IMR-90 (cell line): ENCODE measurements around the gene ZNF121. TPM values are rescaled to one million over a fixed set of nuclear protein-coding genes. Genes with fewer than 3 reads are reported as not detected.

Experiments
- ATAC-seq: fragments of 200-7000 bp; cut with Tn5 transposase; 2 replicates; pipeline ENCODE4 v1.9.1; 2020; ENCODE audit warnings: low read depth, mild to moderate bottlenecking, moderate library complexity
- BruUV-seq: library from RNA; stranded (reverse); fragments of 400-500 nt; replicated peaks from 2 replicates; lab custom pipeline; 2021; lab: Mats Ljungman, UMichigan
- CTCF ChIA-PET: fragments of 300-600 bp; formaldehyde crosslinking; extraction: SDS; loops from one replicate; lab custom pipeline; 2021; ENCODE audit warnings: antibody characterized with exemption; lab: Yijun Ruan, JAX
- POLR2A ChIA-PET: fragments of 300-600 bp; sonication (Branson Sonifier 250); formaldehyde crosslinking; loops from one replicate; lab custom pipeline; 2022; ENCODE audit warnings: antibody characterized with exemption; ENCODE audit not compliant: unreplicated experiment; lab: Charles Lee
- DNase-seq: peaks from one replicate; pipeline ENCODE4 v3.0.0; 2013
- H2AFZ ChIP-seq: replicated peaks from 2 replicates; pipeline ENCODE3; 2013; ENCODE audit warnings: low read length, mild to moderate bottlenecking; ENCODE audit not compliant: poor library complexity
- H2AK5ac ChIP-seq: 2 replicates; pipeline ENCODE4 v1.6.1; 2013; ENCODE audit warnings: low read depth, low read length, inconsistent platforms
- H2AK9ac ChIP-seq: replicated peaks from 2 replicates; pipeline ENCODE3; 2013; ENCODE audit warnings: mild to moderate bottlenecking, low read depth, low read length, moderate library complexity; ENCODE audit not compliant: poor library complexity
- H2BK120ac ChIP-seq: 2 replicates; pipeline ENCODE4 v1.6.1; 2013; ENCODE audit warnings: low read depth, low read length, inconsistent platforms
- H2BK15ac ChIP-seq: 3 replicates; pipeline ENCODE4 v1.6.1; 2013; ENCODE audit warnings: low read depth, low read length, inconsistent platforms
- H2BK20ac ChIP-seq: 2 replicates; pipeline ENCODE4 v1.6.1; 2013; ENCODE audit warnings: low read depth, mild to moderate bottlenecking, inconsistent platforms, low read length, moderate library complexity
- H2BK5ac ChIP-seq: 2 replicates; pipeline ENCODE4 v1.6.1; 2013; ENCODE audit warnings: mild to moderate bottlenecking, low read depth, low read length, inconsistent platforms; ENCODE audit not compliant: poor library complexity, severe bottlenecking
- H3K14ac ChIP-seq: replicated peaks from 2 replicates; pipeline ENCODE4 v1.6.1; 2013; ENCODE audit warnings: low read depth, low read length, inconsistent platforms
- H3K18ac ChIP-seq: 2 replicates; pipeline ENCODE4 v1.6.1; 2013; ENCODE audit warnings: low read depth, low read length, control low read depth
- H3K23ac ChIP-seq: 2 replicates; pipeline ENCODE4 v1.6.1; 2013; ENCODE audit warnings: low read depth, low read length, inconsistent platforms
- H3K27ac ChIP-seq: 2 replicates; pipeline ENCODE4 v1.5.1; 2013; ENCODE audit warnings: mild to moderate bottlenecking, control low read depth, low read length; ENCODE audit not compliant: insufficient read depth
- H3K27me3 ChIP-seq: 2 replicates; pipeline ENCODE4 v1.6.1; 2013; ENCODE audit warnings: low read length; ENCODE audit not compliant: control insufficient read depth, insufficient read depth
- H3K36me3 ChIP-seq: 2 replicates; pipeline ENCODE4 v1.6.1; 2013; ENCODE audit warnings: low read length, mixed read lengths; ENCODE audit not compliant: control insufficient read depth, insufficient read depth
- H3K4ac ChIP-seq: 2 replicates; pipeline ENCODE4 v1.6.1; 2013; ENCODE audit warnings: low read depth, low read length, inconsistent platforms
- H3K4me1 ChIP-seq: 2 replicates; pipeline ENCODE4 v1.6.1; 2013; ENCODE audit warnings: low read length, mixed read lengths; ENCODE audit not compliant: control insufficient read depth, insufficient read depth
- H3K4me2 ChIP-seq: 2 replicates; pipeline ENCODE4 v1.6.1; 2013; ENCODE audit warnings: low read depth, mild to moderate bottlenecking, control low read depth, low read length, moderate library complexity
- H3K4me3 ChIP-seq: 2 replicates; pipeline ENCODE4 v1.5.1; 2013; ENCODE audit warnings: low read depth, mild to moderate bottlenecking, control low read depth, low read length, moderate library complexity; ENCODE audit not compliant: insufficient read depth
- H3K56ac ChIP-seq: 2 replicates; pipeline ENCODE4 v1.6.1; 2013; ENCODE audit warnings: low read length, inconsistent platforms; ENCODE audit not compliant: insufficient read depth; ENCODE audit errors: extremely low read depth
- H3K79me1 ChIP-seq, 2 experiments: 2 replicates each; pipeline ENCODE4 v1.6.1; 2013; ENCODE audit warnings: low read length in 2 of 2, inconsistent platforms in 1 of 2, low read depth in 1 of 2
- H3K9ac ChIP-seq: 2 replicates; pipeline ENCODE4 v1.6.1; 2013; ENCODE audit warnings: low read depth, low read length, control low read depth
- H3K9me1 ChIP-seq: 2 replicates; pipeline ENCODE4 v1.6.1; 2013; ENCODE audit warnings: low read length, inconsistent platforms; ENCODE audit not compliant: insufficient read depth
- H3K9me3 ChIP-seq: 2 replicates; pipeline ENCODE4 v1.6.1; 2013; ENCODE audit warnings: low read length; ENCODE audit not compliant: control insufficient read depth, insufficient read depth
- H4K20me1 ChIP-seq: 2 replicates; pipeline ENCODE4 v1.6.1; 2013; ENCODE audit warnings: low read length, inconsistent platforms; ENCODE audit not compliant: insufficient read depth
- H4K5ac ChIP-seq: 2 replicates; pipeline ENCODE4 v1.6.1; 2013; ENCODE audit warnings: mild to moderate bottlenecking, low read depth, low read length, control low read depth
- H4K8ac ChIP-seq, 2 experiments: 2 replicates each; pipeline ENCODE4 v1.6.1; 2013; ENCODE audit warnings: low read depth in 2 of 2, low read length in 2 of 2, control low read depth in 1 of 2, inconsistent platforms in 1 of 2
- H4K91ac ChIP-seq: 2 replicates; pipeline ENCODE4 v1.6.1; 2013; ENCODE audit warnings: low read depth, low read length, inconsistent platforms; ENCODE audit not compliant: insufficient read depth
- CEBPB ChIP-seq: IDR thresholded peaks from 2 replicates; pipeline ENCODE4 v1.6.1; 2012; ENCODE audit warnings: low read depth, low read length, improper control_type of control experiment
- FOS ChIP-seq: fragments of 150-350 bp; IDR thresholded peaks from 2 replicates; pipeline ENCODE4 v1.6.1; 2016; ENCODE audit warnings: low read depth, low read length
- MAFK ChIP-seq: IDR thresholded peaks from 2 replicates; pipeline ENCODE4 v1.6.1; 2012; ENCODE audit warnings: low read depth, low read length, improper control_type of control experiment
- WGBS, 2 experiments: methylation state at CpG; one replicate each; pipeline versions ENCODE4 v1.1.5 to v1.1.7; 2013; ENCODE audit warnings: missing lambda C conversion rate in 2 of 2; ENCODE audit not compliant: insufficient read length in 1 of 2; ENCODE audit errors: extremely low coverage in 2 of 2; 5-methylcytosine and 5-hydroxymethylcytosine counted together
- dilution Hi-C: fragments of 300-500 bp; cut with HindIII; formaldehyde crosslinking; loops from one replicate; pipeline ENCODE4 v1.14.3; 2018; ENCODE audit warnings: low sequenced_read_pairs; ENCODE audit not compliant: unreplicated experiment
- in situ Hi-C: fragments of 300-500 bp; cut with MboI; formaldehyde crosslinking; loops from 3 replicates; pipeline ENCODE4 v1.14.3; 2019; ENCODE audit warnings: low sequenced_read_pairs, inconsistent platforms, mixed read lengths
- intact Hi-C: fragments of 100-400 bp; cut with micrococcal nuclease; formaldehyde crosslinking; loops from 2 replicates; pipeline ENCODE4 v1.10.0; 2022
- polyA plus RNA-seq, 3 experiments: library from polyadenylated mRNA; depleted of rRNA; stranded (reverse); fragments of >200 nt; gene quantifications; 2 replicates each; pipeline ENCODE4 v1.2.3, GENCODE V29; 2012; ENCODE audit warnings: low replicate concordance in 1 of 3
- total RNA-seq: library from RNA; depleted of rRNA; stranded (reverse); fragments of >200 nt; gene quantifications from 2 replicates; pipeline ENCODE4 v1.2.3, GENCODE V29; 2012
- TF ChIP-seq, protein P1 (sequence below): fragments of 150-350 bp; IDR thresholded peaks from 2 replicates; pipeline ENCODE4 v1.6.1; 2017; ENCODE audit warnings: mild to moderate bottlenecking, antibody characterized with exemption, low read length, low read depth

The ZNF121 gene
- total and polyA plus RNA-seq, 2 of the 4 experiments (the other 2 are of a cell fraction) = 3.1 to 62.9 TPM

DNA sequence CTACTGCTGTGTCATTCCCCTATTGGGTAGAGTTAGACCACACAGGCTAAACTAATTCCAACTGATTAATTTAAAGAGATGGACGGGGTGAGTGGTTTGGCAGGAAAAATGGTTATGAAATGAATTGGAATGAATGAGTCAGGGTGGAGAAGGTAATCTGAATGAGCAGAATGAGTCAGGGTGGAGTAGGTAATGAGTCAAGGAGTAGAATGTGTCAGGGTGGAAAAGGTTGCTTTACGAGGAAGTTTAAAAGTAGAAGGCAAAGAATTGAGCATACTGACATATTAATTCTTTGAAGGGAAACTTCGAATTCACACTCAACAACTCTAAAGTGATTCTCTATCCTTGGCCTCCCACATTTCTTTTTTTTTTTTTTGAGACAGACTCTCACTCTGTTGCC, 12.7 kb upstream of the ZNF121 start:
- H3K14ac ChIP-seq = no peak overlapping the region
- no peak overlapping the region for H4K5ac ChIP-seq
- H2AK5ac ChIP-seq = no peak overlapping the region
- no peak overlapping the region for H3K9ac ChIP-seq
- H2BK15ac ChIP-seq = no peak overlapping the region
- no peak overlapping the region for H2BK120ac ChIP-seq
- H3K9me3 ChIP-seq = peaks cover 6% of the 10 kb centered on the region
- CTCF ChIA-PET = no interaction called here
- H3K4me2 ChIP-seq = no peak overlapping the region
- no peak overlapping the region for H3K23ac ChIP-seq
- dilution Hi-C loops = no loop called here
- no peak overlapping the region for H3K18ac ChIP-seq
- H4K91ac ChIP-seq = no peak overlapping the region
- peak overlapping the region; percentile 49 for H2BK5ac ChIP-seq
- peak; percentile 92 for DNase-seq
- no peak overlapping the region for H2BK20ac ChIP-seq
- H4K8ac ChIP-seq = no peak overlapping the region
- intact Hi-C loops = no loop called here
- BruUV-seq = no TSS peak
- peaks cover 4% of the 10 kb centered on the region; the same call in 1 of the 2 replicates for H3K4me1 ChIP-seq
- no peak overlapping the region for H2AFZ ChIP-seq
- H3K56ac ChIP-seq = no peak overlapping the region
- no peaks in the 10 kb centered on the region for H3K9me1 ChIP-seq
- no peaks in the 10 kb centered on the region for H3K27me3 ChIP-seq
- H3K4ac ChIP-seq = no peak overlapping the region
- TF ChIP-seq, protein P1, sequence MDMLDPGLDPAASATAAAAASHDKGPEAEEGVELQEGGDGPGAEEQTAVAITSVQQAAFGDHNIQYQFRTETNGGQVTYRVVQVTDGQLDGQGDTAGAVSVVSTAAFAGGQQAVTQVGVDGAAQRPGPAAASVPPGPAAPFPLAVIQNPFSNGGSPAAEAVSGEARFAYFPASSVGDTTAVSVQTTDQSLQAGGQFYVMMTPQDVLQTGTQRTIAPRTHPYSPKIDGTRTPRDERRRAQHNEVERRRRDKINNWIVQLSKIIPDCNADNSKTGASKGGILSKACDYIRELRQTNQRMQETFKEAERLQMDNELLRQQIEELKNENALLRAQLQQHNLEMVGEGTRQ = no peak
- TF ChIP-seq FOS (peak; percentile 84), CEBPB (peak; percentile 79), MAFK (no peak)
- no peaks in the 10 kb centered on the region for H3K79me1 ChIP-seq
- H3K27ac ChIP-seq = no peak overlapping the region; the same call in 1 of the 2 replicates
- no CpG with 5 or more reads among the region's 3 CpGs for WGBS, 2 experiments
- no peak overlapping the region for H3K4me3 ChIP-seq
- no peaks in the 10 kb centered on the region for H4K20me1 ChIP-seq
- POLR2A ChIA-PET = no interaction called here
- in situ Hi-C loops = no loop called here
- no peak overlapping the region for H2AK9ac ChIP-seq
- ATAC-seq = peak; percentile 84
- no peaks in the 10 kb centered on the region for H3K36me3 ChIP-seq
